Endometrial microvascular endothelial cells (primary cell): ENCODE results near the gene P2RX1. TPM values are rescaled to one million over a fixed set of nuclear protein-coding genes. Genes with fewer than 3 reads are reported as not detected.

Experiments used
- in situ Hi-C: cut with HindIII; loops from 2 replicates; pipeline ENCODE4 v1.10.0; 2017; ENCODE audit warnings: low sequenced_read_pairs, low pct_unique_long_range_greater_than_20kb; ENCODE audit errors: inconsistent ontology term
- total RNA-seq: library from RNA; depleted of rRNA; stranded (reverse); fragments of >200 nt; gene quantifications from one replicate; pipeline ENCODE4 v1.2.3, GENCODE V29; 2015; ENCODE audit errors: inconsistent ontology term

P2RX1 gene
- total RNA-seq, 1 donor from 2014 or later = not detected

DNA sequence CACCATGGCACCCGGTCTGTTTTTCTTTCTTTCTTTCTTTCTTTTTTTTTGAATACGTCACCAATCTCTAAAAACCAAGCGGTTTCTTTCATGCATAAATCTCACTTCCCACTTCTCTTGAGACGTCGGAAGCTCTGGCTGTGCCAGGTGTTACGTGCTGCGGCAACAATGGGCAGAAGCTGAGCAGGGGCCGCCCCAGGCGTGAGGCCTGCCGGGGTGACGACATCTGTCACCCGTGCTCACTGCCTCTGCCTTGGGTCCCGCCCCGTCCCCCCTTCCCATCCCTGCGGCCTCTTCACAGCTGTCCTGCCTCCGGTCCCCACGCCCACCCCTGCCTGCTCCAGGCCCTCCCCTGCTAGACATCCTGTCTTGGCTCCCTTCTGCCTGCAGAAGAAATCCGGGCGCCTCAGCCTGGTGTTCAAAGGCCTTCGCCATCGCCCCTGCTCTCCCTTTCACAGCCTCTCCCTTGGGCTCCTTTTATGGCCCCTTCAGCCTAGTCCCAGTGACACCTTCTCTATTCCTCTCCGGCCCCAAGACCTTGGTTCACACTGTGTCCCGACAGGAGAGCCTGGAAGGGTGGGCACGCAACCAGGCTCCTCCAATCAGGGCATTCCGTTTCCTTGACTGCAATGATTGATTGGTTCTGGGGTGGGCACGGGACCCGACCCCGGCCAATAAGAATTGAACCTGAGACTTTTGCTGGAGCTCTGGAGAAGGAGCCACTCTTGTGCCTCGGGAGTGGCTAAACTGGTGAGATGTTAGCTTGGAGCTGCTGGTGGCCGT lies 4.8 kb downstream of the P2RX1 start:
- in situ Hi-C loops = no loop called here

DNA sequence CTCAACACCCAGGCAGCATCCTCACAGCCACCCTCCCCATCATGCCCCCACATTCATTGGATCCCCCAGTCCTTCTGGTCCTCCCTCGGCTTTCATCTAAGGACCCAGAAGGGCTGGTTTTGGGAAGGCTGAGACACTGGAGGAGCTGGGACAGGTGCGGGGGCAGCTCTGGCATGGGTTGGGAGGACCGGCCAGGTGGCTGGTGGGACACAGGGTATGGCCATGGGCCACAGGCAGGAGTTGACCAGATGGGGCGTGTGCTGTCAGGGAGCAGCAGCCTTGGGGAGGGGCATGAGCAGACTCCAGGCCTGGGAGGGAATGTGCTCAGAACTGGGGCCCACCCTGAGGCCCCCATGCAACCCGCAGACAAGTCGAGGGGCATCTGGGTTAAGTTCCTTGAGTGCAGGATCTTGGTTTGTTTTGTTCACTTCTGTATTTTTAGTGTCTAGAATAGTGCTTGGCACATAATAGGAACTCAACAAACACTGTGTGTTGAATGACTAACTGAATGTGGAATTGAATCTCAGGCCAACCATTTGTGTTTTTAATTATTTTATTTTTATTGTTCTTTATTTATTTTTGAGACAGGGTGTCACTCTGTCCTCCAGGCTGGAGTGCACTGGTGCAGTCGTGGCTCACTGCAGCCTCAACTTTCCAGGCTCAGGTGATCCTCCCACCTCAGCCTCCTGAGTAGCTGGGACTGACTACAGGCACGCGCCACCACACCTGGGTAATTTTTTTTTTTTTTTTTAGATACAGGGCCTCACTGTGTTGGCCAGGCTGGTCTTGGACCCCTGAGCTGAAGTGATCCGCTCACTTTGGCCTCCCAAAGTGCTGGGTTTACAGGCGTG lies 5.6 kb downstream of the P2RX1 start:
- in situ Hi-C loops = no loop called here

DNA sequence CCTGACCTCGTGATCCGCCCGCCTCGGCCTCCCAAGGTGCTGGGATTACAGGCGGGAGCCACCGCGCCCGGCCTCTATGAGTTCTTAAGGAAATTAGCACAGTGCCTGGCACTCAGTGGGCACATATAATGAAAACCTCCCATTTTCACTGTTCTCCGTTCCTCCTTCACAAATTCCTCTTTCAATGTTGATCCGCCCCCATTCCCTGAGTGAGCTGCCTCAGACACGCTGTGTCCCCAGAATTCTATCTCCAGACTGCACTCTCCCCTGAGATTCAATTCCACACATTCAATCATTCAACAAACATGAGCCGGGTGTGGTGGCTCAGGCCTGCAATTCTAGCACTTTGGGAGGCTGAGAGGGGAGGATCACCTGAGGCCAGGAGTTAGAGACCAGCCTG lies 7.0 kb downstream of the P2RX1 start:
- in situ Hi-C loops = no loop called here

DNA sequence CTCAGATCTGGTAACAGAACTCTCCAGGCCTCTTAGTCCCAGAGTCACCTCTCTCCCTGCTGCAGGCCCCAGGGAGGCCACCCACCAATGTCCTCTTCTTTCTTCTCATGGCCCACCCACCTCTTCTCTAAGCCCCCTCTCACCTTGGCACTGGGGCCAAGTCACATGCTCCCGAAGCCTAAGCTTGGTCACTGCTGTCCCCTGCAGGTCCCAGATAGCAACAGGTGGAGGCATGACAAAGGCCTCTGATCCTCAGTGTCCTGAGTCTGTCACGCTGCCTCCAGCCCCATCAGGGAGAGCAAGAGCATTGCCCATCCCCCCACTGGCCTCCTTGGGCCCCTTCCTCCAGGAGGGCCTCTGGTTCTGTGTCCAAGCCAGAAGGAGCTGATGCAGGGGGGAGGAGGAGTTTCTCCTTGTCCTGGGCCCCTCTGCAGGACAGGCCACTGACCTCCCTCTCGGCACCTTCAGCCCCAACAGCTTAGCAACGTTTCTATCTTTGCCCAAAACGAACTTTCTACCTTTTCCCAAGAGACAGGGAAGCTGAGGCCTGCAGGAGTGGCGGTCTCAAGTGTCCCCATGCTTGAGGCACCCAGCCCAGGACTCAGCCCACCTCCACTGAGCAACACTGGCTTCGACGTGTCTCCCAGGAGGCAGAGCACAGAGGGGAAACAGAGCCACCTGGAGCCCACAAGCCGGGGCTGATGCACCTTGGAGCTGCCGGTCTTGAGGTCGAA lies 8.6 kb downstream of the P2RX1 start:
- in situ Hi-C loops = no loop called here

DNA sequence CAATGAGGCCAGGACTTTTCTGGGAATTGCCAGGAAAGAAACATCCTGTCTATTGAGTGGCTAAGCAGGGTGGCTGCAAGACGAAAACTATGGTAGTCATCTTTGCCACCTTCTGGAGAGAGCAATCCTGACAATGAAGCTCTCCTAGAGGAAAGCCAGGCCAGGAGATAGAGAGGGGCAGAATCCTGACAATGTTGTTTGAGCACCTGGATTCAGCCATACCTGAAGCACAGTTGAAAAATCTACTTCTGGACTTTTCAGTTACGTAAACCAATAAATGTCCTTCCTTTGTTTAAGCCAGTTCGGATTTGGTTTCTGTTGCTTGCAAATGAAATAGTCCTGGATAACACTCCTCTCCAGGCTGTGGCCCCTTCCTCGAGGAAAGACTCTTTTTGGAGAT lies 9.4 kb downstream of the P2RX1 start:
- in situ Hi-C loops = no loop called here

DNA sequence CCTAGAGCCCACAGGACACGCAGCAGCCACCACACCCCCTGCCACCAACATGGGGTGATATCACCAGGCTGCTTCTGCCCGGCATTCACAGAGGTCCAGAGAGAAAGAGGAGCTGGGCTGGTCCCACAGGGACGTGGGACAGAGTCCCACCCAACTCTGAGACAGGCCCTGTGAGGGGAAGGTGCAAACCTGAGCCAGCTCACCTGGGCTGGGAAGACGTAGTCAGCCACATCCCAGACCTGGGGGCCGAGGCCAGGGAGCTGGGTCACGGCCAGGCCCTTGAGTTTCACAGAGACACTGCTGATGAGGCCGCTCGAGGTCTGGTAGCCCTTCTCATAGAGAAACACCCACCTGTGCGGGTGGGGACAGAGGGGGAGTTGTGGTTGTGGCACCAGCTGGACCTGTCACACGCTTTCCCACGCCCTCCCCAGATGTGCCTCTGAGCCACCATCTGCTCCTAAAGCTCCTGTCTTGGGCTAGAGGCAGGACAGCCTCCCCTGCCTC lies 11.2 kb downstream of the P2RX1 start:
- in situ Hi-C loops = no loop called here

DNA sequence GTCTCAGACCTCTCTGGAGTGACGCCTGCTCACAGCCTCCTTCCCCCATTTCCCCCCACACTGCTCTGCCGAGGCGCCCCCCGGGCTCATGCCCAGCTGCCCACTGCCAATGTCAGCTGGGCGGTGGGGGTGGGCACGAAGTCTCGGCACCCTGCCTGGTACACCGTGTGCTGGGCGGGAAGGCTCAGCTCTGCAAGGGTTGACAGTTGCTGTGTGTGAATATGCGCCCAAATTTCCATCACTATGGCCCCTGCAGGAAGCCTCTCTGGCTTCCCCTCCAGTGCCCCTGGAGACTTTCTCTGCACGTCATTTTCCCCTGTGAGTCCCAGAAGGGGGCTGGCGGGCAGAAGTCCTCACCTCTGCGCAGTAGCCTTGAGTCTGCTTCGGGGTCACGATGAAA lies 11.8 kb downstream of the P2RX1 start:
- in situ Hi-C loops = no loop called here

DNA sequence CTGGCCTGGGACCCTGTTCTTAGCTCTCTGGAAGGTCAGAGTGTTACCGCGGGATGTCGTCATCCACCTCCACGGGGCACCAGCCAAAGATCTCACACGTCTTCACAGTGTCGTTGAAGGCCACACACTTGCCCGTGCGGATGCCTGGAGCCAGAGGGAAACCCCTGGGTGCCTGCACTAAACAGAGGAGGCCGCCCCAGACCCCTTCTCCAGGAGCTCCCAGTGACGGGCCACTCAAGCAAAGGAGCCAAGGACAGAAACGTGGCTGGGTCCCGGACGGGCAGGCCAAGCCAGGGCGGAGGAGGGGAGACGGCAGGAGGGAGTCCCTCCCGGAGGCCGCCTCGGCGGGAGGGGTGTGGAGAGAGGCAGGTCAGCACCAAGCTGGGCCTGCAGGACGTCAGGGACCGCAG lies 12.4 kb downstream of the P2RX1 start:
- in situ Hi-C loops = no loop called here

DNA sequence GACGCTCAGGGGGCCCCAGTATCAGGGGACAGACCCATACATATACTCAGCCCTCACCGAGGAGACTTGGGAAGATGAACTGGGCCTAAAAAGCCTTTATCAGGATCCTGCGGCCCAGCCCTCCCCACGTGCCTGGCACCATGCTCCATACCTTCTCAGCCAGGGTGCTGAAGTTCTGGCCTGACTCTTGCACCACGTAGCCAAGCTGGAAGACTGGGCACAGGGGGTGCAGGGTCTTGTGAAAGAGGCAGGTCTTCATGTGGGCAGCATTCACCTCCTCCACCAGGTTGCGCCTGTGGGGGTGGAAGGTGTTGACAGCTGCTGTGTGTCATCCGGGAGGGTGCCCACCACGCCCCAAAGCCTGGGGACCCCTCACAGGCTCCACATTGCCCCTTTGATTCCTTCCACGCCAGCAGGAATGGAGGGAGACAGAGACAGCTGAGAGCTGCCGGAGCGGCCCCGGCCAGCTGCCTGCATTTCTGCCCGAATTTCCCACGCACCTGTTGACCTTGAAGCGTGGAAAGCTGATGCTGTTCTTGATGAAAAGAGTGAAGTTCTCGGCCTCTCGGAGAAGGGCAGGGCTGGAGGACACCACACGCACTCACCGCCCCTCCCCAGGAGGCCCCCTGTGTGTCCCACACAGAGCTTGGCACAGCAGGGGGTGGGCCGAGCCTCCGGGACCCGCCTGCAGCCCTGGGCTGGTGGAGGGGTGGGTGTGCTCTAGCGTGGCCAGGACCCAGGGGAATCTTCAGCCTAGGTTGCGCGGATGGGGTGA lies 13.0 kb downstream of the P2RX1 start:
- in situ Hi-C loops = no loop called here

DNA sequence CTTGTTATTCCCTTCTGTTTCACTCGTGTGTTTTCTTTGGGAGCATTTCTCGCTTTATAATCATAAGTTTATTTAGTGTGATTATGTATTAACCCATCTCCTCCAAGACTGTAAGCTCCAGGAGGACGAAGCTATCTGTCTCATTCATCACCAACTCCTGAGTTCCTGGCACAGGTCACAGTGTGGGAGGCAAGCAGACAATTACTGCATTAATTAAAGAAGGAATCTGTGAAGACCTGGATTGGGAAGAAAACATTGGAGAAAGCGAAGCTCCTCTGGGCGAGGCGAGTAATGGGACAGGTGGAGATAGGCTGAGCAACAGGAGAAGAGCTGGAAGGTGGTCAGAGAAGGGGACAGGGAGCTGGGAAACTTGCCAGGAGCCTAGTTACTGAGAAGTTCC lies 15.6 kb downstream of the P2RX1 start:
- in situ Hi-C loops = no loop called here

DNA sequence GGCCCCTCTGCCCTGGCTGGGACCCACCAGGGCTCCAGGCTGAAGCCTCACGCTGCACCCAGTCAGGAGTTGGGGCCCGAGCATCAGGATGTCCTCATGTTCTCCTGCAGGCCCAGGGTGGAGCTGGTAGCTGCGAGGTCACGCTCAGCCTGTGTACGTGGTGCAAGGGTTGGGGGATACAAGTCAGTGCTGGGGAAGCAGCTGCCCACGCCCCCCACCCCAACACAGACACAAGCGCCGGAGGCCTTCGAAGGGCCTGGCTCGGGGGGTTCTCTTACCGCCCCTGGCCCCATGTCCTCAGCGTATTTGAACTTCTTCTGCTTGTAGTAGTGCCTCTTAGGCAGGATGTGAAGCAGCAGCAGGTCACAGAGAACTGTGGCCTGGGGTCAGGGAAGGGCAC lies 18.5 kb downstream of the P2RX1 start:
- in situ Hi-C loops = no loop called here

DNA sequence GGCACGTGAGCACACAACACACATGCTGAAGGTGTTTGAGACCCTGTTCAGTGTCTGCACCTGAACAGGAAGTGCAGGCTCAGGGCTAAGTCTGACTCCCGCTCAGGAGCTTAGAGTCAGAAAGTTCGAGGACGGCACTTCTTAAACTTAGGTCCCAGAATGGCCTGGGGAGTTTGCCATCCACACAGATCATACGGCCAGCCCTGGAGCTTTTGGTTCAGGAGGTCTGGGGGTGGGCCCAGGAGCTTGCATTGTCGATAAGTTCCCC lies 19.4 kb downstream of the P2RX1 start:
- in situ Hi-C loops = no loop called here

DNA sequence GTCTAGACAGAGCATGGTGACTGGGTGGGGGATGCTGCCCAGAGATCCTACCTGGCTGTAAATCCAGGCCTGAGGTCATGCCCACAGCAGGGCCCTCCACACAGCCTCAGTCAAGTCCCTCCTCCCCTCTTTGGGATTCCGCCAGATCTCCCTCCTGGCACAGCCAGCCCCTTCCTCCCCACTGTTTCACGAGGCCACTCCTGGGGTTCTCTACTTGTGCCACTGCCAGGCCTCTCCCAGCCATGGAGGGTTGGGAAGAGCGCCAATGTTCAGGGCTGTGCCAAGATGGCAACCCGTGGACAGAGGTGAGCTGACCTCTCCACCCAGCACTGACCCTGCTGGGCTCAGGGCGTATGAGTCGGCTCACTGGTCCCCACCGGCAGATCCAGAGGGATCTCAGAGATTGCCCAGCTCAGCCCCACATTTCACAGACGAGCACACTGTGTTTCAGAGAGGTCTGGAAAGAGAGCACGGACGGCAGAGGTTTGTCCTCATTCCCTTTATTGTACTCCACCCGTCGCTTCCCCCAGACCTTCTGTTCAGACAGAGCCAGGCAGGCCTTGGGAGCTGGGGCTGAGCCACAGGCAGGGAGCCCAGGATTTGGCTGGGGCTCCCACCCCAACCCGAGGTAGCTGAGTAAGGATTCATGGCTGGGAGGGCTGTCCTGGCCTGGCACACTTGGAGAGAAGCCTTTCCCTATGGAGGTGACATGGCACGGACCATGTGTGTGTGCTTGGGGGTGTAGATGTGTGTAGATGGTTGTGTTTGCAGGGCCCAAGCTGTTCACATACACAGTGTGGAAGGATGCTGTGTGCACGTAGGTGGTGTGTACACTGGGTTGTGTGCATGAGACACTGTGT lies 19.9 kb downstream of the P2RX1 start:
- in situ Hi-C loops = no loop called here

DNA sequence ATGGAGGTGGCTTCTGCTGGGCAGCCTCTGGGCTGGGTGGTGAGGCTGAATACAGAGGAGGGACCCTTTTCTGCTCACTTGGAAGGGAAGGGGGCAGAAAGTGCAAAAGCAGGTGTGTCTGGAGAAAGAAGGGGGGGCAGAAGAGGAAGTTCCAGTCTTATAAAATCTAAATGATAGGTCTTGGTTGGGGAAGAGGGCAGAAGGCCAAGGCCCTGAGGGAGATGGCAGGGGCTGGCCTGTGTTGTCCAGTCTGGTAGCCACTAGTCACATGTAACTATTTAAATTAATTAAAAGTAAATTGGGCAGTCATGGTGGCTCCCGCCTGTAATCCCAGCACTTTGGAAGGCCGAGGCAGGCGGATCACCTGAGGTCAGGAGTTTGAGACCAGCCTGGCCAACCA lies 20.9 kb downstream of the P2RX1 start:
- in situ Hi-C loops = no loop called here

DNA sequence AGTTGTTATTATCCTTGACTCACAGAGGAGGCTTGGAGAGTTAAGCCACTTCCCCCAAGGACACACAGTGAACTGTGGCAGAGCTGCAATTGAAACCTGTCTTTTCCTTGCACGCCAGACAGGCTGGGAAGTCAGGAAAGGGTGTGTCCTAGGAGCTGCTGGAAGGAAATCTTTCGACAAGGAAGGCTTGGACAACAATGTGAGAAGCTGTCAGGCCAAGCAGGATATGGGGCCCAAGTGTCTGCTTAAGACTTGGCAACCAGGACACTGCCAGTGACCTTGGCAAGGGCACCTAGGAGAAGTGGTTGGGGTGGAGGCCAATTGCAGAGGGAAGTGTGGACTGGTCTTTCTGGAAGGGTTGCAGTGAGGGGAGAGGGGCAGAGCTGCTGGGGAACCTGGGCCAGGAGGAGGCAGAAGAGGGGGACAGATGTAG lies 21.3 kb downstream of the P2RX1 start:
- in situ Hi-C loops = no loop called here

DNA sequence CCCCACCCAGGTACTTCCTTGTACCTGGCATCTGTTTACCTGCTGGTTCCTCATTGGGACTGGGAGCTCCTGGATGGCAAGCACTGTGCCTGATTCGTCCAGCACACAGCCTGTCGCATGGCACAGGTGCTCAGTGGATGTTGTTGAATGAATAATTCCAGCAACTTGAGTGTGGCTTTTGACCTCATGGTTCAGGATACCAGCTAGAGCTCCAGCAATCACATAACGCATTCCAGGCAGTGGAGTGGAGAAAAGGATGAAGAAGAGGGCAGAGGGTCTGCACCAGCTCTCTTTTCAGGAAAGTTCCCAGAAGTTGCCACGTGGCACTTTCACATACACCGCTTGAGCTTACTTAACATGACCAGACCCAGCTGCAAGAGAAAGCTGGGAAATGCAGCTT lies 22.1 kb downstream of the P2RX1 start:
- in situ Hi-C loops = no loop called here

DNA sequence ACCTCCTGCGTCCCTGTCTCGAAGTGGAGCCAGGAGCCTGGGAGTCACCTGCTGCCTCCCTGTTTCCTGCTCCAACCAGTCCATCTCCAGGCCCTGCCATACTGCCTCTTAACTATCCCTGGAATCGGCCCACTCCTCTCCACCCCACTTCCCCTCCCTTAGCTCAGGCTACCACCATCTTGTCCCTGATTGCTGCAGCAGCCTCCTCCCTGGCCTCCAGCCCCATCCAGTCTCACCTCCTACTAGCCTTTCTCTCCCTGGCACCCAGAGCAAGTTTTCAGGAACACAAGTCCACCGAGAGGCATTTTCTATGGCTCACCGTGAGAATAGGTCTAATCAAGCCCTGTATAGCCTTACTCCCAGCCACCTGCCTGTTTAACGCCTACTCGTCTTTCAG lies 22.5 kb downstream of the P2RX1 start:
- in situ Hi-C loops = no loop called here
